Stimulated activated CD4-positive, alpha-beta T cell treated with anti-CD3 and anti-CD28 coated beads, TNF-alpha, amount 100 ng/mL, for 4 hours (primary cell): ENCODE measurements around the gene KPNA1.
"Not testable (repeated sequence)": the region's sequence is repeated elsewhere in the genome, so short reads cannot be mapped to it uniquely, and the experiment has no call there.

Experiments used
- DNase-seq, 3 experiments: peaks; one replicate each; pipeline ENCODE4 v3.0.0-alpha.2; 2020; ENCODE audit warnings: low read depth in 3 of 3

KPNA1 gene

DNA sequence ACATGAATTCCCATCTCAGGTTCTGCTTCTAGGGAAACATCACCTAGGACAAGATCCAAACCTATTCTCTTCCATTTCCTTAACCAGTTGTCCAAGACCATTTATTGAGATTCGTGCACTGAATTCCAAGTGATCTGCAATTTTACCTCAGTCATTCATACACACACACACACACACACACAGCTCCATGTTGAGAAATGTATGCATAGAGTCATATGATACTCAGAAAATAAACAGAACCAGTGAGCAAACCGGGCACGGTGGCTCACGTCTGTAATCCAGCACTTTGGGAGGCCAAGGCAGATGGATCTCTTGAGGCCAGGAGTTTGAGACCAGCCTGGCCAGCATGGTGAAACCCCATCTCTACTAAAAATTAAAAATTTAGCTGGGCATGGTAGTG, 6.1 kb upstream of the KPNA1 start:
- no peak for DNase-seq

DNA sequence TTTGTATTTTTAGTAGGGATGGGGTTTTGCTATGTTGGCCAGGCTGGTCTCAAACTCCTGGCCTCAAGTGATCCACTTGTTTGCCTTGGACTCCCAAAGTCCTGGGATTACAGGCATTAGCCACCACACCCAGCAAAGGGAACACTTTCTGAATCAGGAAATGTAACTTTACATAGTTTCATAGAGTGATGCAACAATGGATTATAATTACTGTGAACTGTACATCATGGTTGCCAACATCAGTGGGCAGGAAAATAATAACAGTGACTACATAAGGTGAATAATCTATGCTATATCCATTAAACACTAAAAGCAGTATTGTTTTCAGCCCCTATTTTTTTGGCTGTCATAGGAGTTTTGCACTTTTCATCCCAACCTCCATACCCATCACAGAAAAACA, 5.0 kb upstream of the KPNA1 start:
- DNase-seq: no peak

DNA sequence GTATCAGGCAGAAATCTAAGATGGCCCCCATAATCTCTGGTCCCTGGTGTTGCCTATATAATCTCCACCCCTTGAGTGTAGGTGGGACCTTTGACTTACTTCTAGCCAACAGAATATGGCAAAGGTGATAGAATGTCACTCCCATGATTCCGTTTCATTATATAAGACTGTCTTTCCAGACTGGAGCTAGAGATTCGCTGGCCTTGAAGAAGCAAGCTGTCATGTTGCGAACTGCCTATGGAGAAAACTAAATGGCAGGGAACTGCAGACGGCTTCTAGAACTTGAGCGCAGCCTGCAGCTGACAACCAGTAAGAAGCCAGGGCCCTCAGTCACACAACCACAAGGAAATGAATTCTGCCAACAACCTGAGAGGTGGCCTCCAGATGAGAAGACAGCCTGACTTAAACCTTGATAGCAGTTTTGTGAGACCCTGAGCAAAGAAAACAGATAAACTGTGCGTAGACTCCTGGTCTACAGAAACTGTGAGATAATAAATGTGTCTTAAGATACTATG, 2.2 kb upstream of the KPNA1 start:
- no peak for DNase-seq

DNA sequence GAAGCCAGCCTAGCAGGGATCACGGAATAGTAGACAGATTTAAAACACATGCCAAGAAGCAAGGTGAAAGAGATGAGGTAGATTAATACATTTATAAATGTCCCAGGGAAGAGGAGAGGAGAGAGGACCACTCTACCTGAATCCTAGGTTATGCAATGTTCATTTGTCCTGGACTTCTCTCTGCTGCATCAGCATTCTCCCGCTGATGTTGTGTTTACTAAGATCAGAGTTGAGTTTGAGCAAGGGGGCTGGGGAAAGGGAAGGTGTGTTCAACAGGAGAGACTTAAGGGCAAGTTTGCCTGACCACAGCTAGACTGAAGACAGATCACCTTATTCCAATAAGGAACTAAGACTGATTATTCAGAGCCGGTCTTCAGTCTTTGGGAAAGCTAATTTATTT, 1.1 kb upstream of the KPNA1 start:
- no peak for DNase-seq

DNA sequence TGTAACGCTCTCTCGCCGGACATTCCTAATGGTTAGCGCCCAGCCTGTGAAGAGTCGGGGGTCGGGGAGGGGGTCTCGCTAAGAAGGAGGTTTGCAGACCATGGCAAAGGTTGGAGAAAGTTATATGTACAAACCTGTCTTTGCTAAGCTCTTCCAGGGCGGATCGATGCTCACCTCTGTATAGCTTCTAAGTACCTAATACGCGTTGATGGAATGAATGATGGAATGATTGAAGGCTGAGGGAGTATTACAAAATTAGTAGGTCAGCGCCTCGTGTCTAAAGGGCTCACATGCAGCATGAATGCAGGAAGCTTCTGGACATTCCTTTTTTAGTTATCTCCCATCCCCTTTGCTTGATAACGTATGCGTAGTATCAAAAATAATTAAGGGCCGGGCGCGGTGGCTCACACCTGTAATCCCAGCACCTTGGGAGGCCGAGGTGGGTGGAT, 305 bp upstream of the KPNA1 start:
- no peak for DNase-seq

DNA sequence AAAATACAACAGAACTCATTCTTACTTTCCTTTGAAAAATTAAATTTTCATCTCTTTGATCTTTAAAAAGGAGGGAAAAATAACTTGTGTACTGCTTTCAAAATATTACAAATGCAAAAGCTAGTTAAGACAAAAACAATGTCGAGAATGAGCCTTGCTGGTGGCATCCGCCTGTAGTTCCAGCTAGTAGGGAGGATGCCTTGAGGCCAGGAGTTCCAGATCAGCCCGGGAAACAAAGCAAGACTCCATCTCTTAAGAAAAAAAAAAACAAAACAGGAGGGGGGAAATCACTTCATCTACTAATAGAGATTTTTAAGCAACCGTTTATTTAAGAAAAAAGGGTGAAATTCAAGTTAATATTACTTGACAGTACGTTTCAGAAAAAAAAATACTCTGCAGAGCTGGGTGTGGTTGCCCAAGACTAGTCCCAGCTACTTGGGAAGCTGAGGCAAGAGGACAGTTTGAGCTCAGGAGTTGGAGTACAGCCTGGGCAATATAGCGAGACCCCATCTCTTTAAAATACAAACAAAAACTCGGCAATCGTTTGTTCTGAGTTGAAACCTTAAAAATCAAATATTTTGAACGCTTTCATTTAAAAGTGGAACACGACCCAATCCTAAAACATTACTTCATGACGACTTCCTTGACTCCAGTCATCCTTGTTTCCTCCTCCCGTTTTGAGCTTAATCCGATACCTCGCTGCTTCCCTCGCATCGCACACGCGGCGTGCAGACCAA, 1.2 kb downstream of the KPNA1 start:
- no peak for DNase-seq

DNA sequence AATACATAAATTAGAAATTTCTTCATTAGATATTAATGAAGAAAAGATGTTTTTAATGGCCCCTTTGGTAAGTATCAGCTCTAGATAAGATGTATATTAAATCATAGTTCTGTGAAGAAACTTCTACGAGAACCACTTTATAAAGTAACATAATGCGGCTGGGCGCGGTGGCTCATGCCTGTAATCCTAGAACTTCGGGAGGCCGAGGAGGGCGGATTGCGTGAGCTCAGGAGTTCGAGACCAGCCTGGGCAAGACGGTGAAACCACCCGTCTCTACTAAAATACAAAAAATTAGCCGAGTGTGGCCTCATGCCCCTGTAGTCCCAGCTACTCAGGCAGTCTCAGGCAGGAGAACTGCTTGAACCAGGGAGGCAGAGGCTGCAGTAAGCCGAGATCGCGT, 2.5 kb downstream of the KPNA1 start:
- no peak for DNase-seq

DNA sequence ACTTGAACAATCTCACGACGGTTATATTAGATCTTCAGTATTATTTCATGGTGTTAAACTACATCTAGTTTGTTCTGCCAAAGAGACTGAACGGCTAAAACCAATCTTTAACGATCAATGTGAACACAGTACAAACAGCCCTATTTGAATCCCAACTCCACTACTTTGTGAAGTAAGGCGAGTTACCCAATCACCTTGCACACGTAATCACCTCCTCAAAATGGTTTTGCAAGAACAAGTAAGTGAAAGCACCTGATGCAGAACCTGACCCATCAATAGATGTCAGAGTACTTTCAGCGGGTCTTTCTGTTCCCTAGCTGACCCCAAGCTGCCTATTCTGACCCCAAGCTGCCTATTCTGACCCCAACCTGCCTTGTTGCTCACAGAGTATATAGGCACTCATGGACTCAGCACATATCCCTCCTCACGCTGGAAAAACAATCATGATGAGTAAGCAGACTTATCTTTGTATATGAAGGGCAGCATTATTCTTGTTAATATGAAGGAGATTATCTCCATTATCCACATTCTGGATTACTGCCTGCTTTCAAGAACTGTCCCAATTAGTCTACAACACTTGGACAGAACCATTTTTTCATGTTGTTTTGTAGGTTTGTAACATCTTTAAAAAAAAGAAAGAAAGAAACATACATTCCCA, 3.7 kb downstream of the KPNA1 start:
- DNase-seq: no peak

DNA sequence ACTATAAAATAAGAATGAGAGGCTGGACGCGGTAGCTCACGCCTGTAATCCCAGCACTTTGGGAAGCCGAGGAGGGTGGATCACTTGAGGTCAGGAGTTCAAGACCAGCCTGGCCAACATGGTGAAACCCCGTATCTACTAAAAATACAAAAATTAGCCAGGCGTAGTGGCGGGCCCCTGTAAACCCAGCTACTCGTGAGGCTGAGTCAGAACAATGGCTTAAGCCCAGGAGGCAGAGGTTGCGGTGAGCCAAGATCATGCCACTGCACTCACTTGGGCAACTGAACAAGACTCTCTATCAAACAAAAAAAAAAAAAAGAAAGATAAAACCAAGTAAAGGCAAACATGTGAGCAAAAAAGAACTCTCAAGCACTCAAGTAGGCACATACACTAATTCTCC, 5.8 kb downstream of the KPNA1 start:
- DNase-seq: not testable (repeated sequence)

DNA sequence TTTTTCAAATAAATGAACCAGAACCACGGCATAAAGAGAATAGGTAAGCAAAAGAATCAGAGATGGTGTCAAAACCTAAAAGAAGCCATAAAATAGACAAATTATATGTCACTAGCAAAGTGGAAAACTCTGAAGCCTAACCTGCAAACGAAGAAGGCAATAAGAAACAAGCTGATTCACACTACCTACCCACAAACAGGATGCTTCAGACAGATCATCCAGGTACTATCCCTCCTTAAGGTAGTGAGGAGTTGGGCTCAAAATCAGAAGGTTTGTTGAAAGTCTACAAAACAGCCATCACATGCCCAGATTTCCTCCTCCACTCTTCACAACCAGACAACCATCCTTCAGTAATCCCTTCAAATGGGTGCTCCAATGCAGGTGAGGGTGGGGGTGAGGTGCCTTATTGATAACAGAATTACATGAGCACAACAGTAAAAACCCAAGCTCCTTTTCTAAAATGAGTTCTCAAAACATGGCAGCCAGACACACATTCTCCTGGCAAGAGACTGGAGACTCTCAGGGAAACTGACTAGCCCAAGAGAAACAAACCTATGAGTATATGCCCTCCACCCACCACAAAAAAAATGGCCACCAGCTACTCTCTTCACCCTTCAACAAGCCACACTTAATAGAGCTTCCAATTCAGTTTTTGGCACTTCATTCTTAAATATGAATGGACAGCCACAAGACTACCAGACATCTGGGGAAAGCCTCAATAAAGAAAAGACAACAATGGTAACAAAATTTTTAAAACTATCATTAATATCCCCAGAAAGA, 6.4 kb downstream of the KPNA1 start:
- no peak for DNase-seq

DNA sequence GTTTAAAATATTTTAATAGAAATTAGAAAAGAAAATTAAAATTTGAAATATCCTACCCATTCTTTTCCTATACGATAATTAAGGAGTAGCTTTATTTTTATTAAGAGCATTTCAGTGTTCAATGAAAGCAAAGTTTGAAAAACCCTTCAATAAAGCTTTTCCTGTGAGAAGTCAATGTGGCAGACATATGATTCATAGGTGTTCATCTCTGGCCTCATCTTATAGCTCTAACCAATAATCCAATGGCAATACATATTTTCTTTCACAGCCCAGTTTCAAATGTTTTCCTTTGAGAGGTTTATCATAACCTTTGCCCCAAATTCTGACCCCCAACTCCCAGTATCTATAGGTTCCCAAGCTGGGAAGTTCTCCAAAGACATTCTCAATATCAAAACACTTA, 8.3 kb downstream of the KPNA1 start:
- no peak for DNase-seq

DNA sequence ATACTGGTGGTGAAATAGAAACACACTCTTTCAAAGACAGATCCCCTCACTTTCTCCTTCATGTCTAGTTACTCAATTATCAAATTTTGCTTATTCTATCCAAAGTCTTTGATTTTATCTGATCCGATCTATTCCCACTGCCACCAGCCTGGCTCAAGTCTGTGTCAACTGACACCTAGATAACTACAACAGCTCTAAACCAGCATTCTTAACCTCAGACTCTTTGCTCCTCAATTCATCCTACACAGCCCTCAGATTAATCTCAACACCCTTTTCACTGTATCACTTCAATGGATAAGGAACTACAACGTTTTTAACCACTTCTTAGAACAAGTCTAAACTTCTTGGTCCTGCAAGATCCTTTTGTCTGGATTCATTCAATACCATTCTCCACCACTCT, 9.1 kb downstream of the KPNA1 start:
- no peak for DNase-seq

DNA sequence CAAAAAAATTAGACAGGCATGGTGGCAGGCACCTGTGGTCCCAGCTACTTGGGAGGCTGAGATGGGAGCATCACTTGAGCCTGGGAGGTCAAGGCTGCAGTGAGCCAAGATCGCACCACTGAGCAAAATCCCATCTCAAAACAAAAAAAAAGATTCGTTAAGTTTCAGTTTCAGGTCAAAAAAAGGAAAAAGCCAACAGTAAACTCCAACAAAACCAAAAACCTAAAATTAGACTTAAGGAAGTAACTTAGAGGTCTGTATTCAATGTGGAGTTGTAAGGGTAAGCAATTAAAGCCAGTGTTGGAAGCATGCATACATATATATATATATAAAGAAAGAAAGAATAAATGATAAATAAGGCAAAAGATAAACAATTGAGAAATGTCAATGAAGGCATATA, 11.8 kb downstream of the KPNA1 start:
- no peak for DNase-seq

DNA sequence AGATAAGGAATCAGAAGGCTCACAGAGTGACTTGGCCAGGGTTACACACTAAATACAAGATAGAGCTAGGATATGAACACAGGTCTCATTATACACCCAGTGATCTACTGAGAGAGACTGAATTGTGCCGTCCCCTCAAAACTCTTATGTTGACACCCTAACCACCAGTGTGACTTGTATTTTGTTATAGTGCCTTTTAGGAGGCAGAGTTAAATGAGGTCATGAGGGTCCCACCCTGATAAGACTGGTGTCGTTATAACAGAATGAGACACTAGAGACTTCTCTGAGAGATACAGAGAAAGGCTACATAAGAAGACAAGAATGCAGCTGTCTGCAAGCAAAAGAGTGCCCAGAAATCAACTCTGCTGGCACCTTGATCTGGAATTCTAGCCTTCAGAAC, 12.6 kb downstream of the KPNA1 start:
- DNase-seq: no peak

DNA sequence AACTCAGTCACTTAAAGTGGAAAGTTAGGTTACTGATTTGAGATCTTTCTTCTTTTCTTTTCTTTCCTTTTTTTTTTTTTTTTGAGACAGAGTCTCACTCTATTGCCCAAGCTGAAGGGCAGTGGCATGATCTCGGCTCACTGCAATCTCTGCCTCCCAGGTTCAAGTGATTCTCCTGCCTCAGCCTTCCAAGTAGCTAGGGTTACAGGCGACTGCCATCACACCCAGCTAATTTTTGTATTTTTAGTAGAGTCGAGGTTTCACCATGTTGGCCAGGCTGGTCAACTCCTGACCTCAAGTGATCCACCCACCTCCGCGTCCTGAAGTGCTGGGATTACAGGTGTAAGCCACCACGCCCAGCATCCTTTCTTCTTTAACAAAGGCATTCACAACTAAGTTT, 13.8 kb downstream of the KPNA1 start:
- DNase-seq: not testable (repeated sequence)

DNA sequence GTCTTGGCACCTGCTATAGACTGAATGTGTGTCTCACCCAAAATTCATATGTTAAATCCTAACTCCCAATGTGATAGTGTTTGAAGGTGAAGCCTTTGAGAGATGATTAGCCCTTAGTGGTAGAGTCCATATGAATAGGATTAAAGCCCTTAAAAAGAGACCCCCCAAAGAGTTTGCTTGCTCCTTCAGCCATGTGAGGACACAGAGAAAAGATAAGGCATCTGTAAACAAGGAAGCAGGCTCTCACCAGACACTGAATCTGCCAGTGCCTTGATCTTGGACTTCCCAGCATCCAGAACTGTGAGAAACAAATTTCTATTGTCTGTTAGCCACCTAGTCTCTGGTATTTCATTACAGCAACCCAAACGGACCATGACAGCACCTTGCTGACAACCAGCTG, 16.6 kb downstream of the KPNA1 start:
- DNase-seq: no peak

DNA sequence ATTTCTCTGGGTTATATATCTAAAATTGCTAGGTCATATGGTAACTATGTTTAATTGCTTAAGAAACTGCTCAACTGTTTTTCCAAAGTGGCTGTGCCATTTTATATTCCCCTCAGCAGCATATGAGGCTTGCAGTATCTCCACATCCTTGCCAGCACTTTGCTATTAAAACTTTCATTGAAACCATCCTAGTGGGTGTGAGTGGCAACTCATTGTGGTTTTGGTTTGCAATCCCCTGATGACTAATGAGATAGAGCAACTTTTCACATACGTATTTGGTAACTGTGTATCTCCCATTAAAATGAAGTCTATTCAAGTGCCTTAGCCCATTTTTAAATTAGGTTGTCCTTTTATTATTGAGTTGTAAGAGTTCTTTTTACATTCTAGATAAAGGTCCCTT, 17.3 kb downstream of the KPNA1 start:
- peak in 1 of 3 experiments; percentile 6 for DNase-seq

DNA sequence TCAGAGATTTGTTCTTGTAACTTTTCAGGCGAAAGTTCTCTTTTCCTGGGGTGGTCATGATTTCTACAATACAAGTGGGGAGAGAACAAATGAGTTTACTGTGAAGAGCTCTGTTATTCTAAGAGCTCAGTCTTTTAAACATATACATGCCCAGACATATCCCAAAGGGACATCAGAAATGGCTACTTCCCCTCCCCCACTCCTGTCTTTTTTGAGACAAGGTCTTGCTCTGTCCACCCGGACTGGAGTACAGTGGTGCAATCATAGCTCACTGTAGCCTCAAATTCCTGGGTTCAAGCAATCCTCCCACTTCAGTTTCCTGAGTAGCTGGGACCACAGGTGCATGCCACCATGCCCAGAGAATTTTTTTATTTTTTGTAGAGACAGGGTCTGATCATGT, 18.2 kb downstream of the KPNA1 start:
- DNase-seq: no peak

DNA sequence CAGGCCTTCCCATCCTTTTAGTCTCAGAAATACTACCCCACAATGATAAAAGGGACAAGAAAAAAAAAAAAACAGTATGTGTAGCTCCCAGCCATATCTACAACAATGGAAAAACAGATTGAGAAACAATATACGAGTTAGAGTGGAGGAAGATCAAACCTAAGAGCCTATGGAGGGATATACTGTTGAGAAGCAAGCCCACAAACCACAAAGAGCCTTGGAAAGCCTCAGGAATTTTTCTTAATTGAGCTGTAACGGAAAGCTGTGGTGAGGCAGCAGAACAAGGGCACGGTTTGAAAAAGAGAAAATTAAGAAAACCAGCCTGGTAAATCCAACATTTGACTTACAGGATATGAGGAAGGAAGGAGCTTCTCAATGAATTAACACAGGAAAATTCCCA, 21.4 kb downstream of the KPNA1 start:
- DNase-seq: no peak

DNA sequence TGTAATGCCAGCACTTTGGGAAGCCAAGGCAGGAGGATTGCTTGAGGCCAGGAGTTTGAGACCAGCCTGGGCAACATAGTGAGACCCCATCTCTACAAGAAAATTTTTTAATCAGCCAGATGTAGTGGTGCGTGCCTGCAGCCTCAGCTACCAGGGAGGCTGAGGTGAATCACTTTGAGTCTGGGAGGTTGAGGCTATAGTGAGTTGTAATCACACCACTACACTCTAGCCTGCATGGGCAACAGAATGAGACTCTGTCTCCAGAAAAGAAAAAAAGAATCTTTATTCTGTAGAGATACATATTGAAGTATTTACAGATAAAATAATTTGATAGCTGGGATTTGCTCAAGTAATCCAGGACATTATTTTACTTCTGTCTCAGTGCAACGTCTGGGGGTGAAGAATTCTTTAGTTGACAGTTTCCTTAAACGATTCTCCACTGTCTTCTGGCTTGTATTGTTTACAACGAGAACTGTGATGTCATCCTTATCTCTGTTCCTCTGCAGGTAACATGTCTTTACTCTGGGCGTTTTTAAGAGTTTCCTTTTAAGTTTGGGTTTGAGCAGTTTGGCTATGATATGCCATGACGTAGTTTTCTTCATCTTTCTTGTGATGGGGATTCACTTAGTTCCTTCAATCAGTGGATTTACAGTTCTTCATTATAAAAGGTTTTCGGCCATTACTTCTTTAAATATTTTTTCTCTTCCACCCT, 26.3 kb downstream of the KPNA1 start:
- no peak for DNase-seq

DNA sequence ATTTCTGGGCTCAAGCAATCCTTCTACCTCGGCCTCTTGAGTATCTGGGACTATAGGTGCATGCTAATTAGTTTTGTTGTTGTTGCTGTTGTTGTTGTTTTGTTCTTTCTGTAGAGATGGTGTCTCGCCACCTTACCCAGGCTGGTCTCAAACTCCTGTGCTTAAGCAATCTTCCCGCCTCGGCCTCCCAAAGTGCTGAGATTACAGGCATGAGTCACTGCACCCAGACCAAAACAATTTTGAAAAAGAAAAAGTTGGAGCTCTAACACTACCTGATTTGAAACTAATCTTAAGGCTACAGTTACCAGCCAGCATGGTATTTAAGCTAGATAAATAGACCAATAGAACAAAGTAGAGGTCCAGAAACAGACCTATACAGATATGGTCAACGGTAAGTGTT, 29.8 kb downstream of the KPNA1 start:
- DNase-seq: no peak

DNA sequence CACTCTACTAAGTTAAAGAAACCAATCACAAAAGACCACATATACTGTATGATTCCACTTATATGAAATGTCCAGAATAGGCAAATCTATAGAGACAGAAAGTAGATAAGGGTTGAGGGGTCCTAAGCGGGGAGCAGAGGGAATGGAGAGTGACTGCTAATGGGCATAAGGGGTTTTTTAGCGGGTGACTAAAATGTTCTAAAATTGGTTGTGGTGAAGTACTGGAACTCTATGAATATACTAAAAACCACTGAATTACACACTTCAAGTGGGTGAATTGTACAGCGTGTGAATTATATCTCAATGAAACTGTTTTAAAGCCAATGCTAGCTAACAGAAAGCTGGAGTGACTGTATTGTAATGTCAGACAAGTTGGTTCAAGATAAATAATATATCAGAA, 33.3 kb downstream of the KPNA1 start:
- no peak for DNase-seq
